GM19455 (cell line): ENCODE data around the gene ZDHHC4.

Source experiments
- ATAC-seq: cut with Tn5 transposase; IDR thresholded peaks from one replicate; pipeline ENCODE4 v1.9.1; 2021; ENCODE audit not compliant: unreplicated experiment

The ZDHHC4 gene

GRCh38 chr7:6604458-6604857, 27.2 kb downstream of the ZDHHC4 start:
- ATAC-seq: no peak

GRCh38 chr7:6606866-6607583, 29.8 kb downstream of the ZDHHC4 start:
- no peak for ATAC-seq

- ATAC-seq: no peak
Observed at GRCh38 chr7:6607651-6608051, 30.4 kb downstream of the ZDHHC4 start.

- ATAC-seq: no peak
Observed at GRCh38 chr7:6608081-6608480, 30.8 kb downstream of the ZDHHC4 start.

DNA sequence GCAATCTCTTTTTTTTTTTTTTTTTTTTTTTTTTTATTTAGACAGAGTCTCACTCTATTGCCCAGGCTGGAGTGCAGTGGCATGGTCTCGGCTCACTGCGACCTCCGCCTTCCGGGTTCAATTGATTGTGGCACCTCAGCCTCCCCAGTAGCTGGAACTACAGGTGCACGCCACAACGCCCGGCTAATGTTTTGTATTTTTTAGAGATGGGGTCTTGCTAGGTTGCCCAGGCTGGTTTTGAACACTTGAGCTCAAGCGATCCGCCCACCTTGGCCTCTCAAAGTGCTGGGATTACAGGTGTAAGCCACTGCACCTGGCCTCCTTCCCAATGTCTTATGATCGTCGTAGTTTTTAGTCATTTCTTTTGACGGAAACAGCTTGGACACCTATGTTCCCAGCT, 31.5 kb downstream of the ZDHHC4 start:
- ATAC-seq: no peak

GRCh38 chr7:6612819-6613218, 35.6 kb downstream of the ZDHHC4 start:
- no peak for ATAC-seq

DNA sequence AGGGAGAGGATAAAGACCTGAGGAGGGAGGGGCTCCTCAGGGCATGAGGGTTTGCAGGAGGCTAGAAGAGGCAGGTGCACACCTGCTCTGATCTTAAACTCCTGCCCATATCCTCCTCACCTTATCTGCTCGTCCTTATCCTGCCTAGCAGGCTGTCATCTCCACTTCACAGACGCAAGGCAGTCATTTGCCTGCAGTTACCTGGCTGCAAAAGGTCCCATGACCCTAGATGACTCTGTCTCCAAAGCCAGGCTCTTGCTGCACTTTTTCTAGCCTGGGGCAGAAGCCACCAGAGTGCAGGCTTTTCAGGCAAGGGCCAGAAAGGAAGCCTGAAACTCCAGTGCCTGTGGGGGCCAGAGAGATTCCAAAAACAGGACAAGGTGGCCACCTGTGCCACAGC, 36.5 kb downstream of the ZDHHC4 start:
- no peak for ATAC-seq

- ATAC-seq: no peak
Observed at GRCh38 chr7:6614953-6615722, 37.9 kb downstream of the ZDHHC4 start, which contains the start of gene ZNF853. Gene ZNF853, plus strand, starts transcription at chr7:6615610. Its CDS starts 565 bp downstream, at chr7:6616175.

DNA sequence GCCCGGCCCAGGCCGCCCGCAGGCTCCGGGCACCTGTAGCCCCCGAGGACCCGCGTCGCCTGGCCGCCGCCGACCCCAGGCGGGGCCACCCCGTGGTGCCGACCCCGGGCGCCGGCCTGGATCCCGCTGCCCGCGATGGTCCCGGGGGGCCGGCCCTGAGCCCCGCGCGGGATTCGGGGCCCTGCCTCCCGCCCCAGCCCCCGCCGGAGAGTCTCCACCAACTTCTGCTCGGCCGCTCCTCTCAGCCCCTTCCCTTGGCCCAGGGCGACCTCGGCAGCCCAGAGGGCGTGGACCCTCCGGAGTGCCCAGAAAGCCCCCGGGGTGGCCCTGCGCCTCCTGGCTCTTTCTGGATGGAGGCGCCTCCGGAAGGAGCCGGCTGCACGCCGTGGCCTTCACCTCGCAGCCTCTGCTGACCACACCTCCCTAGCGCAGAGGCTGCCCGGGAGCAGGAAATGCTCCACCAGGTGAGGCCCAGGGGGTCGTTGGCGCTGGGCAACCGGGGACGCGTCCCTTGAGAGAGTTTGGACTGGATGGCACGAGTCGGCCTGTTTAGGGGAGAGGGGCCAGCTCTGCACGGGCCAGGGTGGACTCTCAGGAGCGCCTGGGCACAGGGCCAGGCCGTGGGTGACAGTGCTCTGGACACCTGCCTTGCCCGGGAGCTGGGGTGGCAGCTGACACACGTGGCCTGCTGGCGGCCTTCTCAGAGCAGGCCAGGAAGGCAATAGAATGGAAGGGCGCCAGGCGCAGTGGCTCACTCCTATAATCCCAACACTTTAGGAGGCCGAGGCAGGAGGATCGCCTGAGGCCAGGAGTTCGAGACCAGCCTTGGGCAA, 38.7 kb downstream of the ZDHHC4 start:
- ATAC-seq: no peak

GRCh38 chr7:6616854-6617643, 39.8 kb downstream of the ZDHHC4 start:
- no peak for ATAC-seq

DNA sequence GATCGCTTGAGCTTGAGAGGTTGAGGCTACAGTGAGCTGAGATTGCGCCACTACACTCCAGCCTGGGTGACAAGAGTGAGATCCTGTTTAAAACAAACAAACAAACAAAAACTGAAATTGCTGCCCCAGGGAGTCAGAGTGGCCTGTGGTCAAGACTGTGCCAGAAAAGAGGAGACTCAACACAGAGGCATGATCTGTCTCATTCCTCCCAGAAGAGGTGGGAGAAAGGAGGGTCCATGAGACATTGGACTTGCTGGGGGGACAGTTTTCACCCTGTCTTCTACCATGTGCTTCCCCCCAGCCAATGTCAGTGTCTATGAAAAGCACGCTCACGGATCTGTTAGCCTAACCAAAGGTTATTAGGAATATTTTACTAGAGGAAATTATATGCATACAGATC, 41.4 kb downstream of the ZDHHC4 start:
- no peak for ATAC-seq

DNA sequence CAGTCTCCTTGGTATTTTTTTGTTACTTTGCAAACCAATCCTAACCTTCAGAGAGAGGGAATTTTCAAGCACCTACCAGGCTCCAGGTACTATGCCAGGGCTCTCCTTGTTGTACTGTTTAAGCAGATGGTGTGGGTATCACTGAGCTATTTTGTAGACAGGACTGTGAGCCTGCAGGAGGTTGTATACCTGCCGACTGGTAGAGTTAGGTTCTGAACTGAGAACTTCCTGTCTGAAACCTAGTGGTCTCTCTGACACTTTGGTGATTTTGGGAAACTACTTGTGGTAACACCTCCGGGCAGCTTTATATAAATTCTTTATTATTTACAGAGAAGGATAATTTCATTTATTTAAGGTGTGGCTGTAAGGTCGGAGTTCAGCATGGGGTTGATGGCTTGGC, 42.7 kb downstream of the ZDHHC4 start:
- no peak for ATAC-seq

GRCh38 chr7:6621195-6622133, 44.2 kb downstream of the ZDHHC4 start:
- no peak for ATAC-seq

GRCh38 chr7:6622134-6622710, 45.0 kb downstream of the ZDHHC4 start:
- no peak for ATAC-seq

- ATAC-seq: no peak
Observed at GRCh38 chr7:6623589-6624245, 46.5 kb downstream of the ZDHHC4 start.

DNA sequence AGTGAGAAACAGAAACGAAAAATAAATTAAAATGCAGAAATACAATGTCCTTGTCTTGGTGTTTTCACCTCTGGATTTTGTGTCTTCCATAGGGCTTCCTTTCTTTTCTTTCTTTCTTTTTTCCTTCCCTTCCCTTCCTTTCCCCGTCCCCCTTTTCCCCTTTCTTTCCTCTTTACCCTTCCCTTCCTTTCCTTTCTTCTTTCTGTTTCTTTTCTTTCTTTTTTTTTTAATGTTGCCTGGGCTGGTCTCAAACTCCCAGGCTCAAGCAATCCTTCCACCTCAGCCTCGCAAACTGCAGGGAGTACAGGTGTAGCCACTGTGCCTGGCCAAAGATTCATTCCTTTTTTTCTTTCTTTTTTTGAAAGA, 47.0 kb downstream of the ZDHHC4 start:
- no peak for ATAC-seq

DNA sequence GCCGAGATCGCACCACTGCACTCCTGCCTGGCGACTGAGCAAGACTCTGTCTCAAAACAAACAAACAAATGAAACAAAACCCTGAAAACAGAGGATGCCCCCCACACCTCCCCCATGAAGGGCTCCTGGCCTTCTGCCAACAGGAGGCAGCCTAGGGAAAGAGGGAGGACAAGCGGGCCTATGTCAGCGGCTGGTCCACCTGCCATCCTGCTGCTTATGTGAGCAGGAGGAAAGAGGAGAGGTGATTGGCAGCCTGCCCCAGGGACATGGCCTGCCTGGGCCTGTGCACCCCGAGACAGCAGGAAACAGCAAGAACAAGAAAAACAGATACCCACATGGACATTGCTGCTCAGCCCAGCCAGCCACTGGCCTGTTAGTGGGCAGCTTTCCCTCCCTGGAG, 50.8 kb downstream of the ZDHHC4 start:
- ATAC-seq: no peak

GRCh38 chr7:6630007-6630849, 53.0 kb downstream of the ZDHHC4 start:
- ATAC-seq: no peak
